Thymus (tissue), 11 donors: ENCODE data around the gene RPL18A. TPM values are rescaled to one million over a fixed set of nuclear protein-coding genes. Genes with fewer than 3 reads are reported as not detected.

ENCODE experiments used
- DNase-seq, 9 donors: peaks; one replicate each; pipeline ENCODE4 v3.0.0-alpha.2; 2013; ENCODE audit warnings: low spot score in 9 of 9, low read depth in 6 of 9, missing footprints in 1 of 9
- H3K27ac ChIP-seq, 2 donors: one replicate each; pipeline ENCODE4 v1.5.1; 2013; ENCODE audit warnings: control low read depth in 1 of 2, low read depth in 1 of 2, low read length in 1 of 2, mild to moderate bottlenecking in 1 of 2, moderate library complexity in 1 of 2
- H3K27me3 ChIP-seq, 2 donors: one replicate each; pipeline ENCODE4 v1.5.1; 2013; ENCODE audit warnings: low read length in 1 of 2; ENCODE audit not compliant: control insufficient read depth in 2 of 2, insufficient read depth in 1 of 2
- H3K36me3 ChIP-seq, 2 donors: one replicate each; pipeline ENCODE4 v1.5.1; 2013; ENCODE audit warnings: low read length in 1 of 2, mild to moderate bottlenecking in 1 of 2, moderate library complexity in 1 of 2; ENCODE audit not compliant: control insufficient read depth in 2 of 2, insufficient read depth in 2 of 2
- H3K4me1 ChIP-seq, 2 donors: one replicate each; pipeline ENCODE4 v1.5.1; 2013; ENCODE audit warnings: low read length in 2 of 2; ENCODE audit not compliant: control insufficient read depth in 2 of 2, insufficient read depth in 2 of 2
- H3K4me3 ChIP-seq, 2 donors: one replicate each; pipeline ENCODE4 v1.5.1; 2013; ENCODE audit warnings: low read length in 2 of 2, control low read depth in 1 of 2, mild to moderate bottlenecking in 1 of 2
- H3K9me3 ChIP-seq, 2 donors: one replicate each; pipeline ENCODE4 v1.5.1; 2013; ENCODE audit warnings: low read length in 1 of 2, mild to moderate bottlenecking in 1 of 2; ENCODE audit not compliant: control insufficient read depth in 2 of 2, insufficient read depth in 1 of 2
- WGBS: extraction: QIAGEN DNeasy Blood & Tissue Kit; methylation state at CpG from one replicate; pipeline ENCODE4 v1.1.7; 2013; 5-methylcytosine and 5-hydroxymethylcytosine counted together
- polyA plus RNA-seq: library from polyadenylated mRNA; stranded (reverse); fragments of 200-250 nt; gene quantifications from one replicate; pipeline ENCODE4 v1.2.3, GENCODE V29; 2013
- total RNA-seq: library from RNA; stranded (reverse); fragments of 120-200 nt; gene quantifications from one replicate; pipeline ENCODE4 v1.2.4, GENCODE V29; 2013
- donor health status: healthy.

Gene RPL18A
- total and polyA plus RNA-seq, 2 donors = 2,271 to 2,901 TPM

DNA sequence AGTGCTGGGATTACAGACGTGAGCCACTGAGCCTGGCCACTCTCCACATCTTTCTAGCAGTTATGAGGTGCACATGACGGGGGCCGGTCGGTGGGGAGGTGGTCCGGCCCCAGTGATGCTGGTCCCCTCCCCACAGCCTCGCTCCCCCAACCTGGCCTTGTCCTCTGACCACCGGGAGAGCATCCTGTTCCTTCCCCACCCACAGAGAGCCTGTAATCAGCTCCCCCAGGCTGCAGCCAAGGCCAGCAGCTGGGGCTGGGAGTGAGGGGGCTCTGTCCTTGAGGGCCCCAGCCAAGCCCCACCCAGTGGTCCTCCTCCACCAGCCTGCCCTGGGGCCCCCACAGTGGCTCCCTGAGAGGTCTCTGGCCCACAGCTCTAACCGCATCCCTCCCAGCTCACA is 35.4 kb upstream of the RPL18A start:
- no peak overlapping the region for H3K27ac ChIP-seq
- H3K36me3 ChIP-seq = peaks cover 2 to 10% of the 10 kb centered on the region in 2 donors
- H3K9me3 ChIP-seq = no peaks in the 10 kb centered on the region
- no peaks in the 10 kb centered on the region for H3K4me1 ChIP-seq
- WGBS = 80% methylated on average over 8 of the region's 8 CpGs
- DNase-seq = no peak
- H3K4me3 ChIP-seq = no peak overlapping the region
- no peaks in the 10 kb centered on the region for H3K27me3 ChIP-seq

- no peak for DNase-seq
- Histone ChIP-seq H3K4me3 (no peak overlapping the region), H3K27ac (no peak overlapping the region), H3K27me3 (no peaks in the 10 kb centered on the region), H3K36me3 (peaks cover 15 to 23% of the 10 kb centered on the region in 2 donors), H3K4me1 (no peaks in the 10 kb centered on the region), H3K9me3 (peaks cover 0 to 6% of the 10 kb centered on the region in 2 donors)
- WGBS = 94% methylated on average over 13 of the region's 13 CpGs
These were observed 33.1 kb upstream of the RPL18A start for GRCh38 chr19:17826508-17827056.

GRCh38 chr19:17829855-17830566 is 29.7 kb upstream of the RPL18A start:
- 91% methylated on average over 29 of the region's 29 CpGs for WGBS
- no peak for DNase-seq
- Histone ChIP-seq H3K27ac (no peak overlapping the region), H3K36me3 (peaks cover 30 to 42% of the 10 kb centered on the region in 2 donors), H3K9me3 (peaks cover 0 to 6% of the 10 kb centered on the region in 2 donors), H3K4me3 (no peak overlapping the region), H3K27me3 (no peaks in the 10 kb centered on the region), H3K4me1 (no peaks in the 10 kb centered on the region)

- WGBS = 92% methylated on average over 50 of the region's 50 CpGs
- DNase-seq = no peak
- no peak overlapping the region for H3K4me3 ChIP-seq
- peaks cover 0 to 6% of the 10 kb centered on the region in 2 donors for H3K9me3 ChIP-seq
- no peak overlapping the region for H3K27ac ChIP-seq
- H3K36me3 ChIP-seq = peaks cover 26 to 49% of the 10 kb centered on the region in 2 donors
- H3K27me3 ChIP-seq = no peaks in the 10 kb centered on the region
- H3K4me1 ChIP-seq = no peaks in the 10 kb centered on the region
These were observed 28.9 kb upstream of the RPL18A start for GRCh38 chr19:17830567-17831418.

- Histone ChIP-seq H3K4me3 (no peak overlapping the region), H3K9me3 (peaks cover 0 to 6% of the 10 kb centered on the region in 2 donors), H3K4me1 (no peaks in the 10 kb centered on the region), H3K27me3 (no peaks in the 10 kb centered on the region), H3K27ac (no peak overlapping the region), H3K36me3 (peaks cover 27 to 54% of the 10 kb centered on the region in 2 donors)
- WGBS = 95% methylated on average over 25 of the region's 25 CpGs
- DNase-seq = no peak
These were observed 28.3 kb upstream of the RPL18A start for GRCh38 chr19:17831419-17831888.

- Histone ChIP-seq H3K4me1 (no peaks in the 10 kb centered on the region), H3K9me3 (peaks cover 0 to 6% of the 10 kb centered on the region in 2 donors), H3K27me3 (no peaks in the 10 kb centered on the region), H3K36me3 (peaks cover 29 to 60% of the 10 kb centered on the region in 2 donors), H3K4me3 (no peak overlapping the region), H3K27ac (no peak overlapping the region)
- no peak for DNase-seq
- WGBS = 97% methylated on average over 17 of the region's 17 CpGs
These were observed 27.1 kb upstream of the RPL18A start for GRCh38 chr19:17832443-17833208.

DNA sequence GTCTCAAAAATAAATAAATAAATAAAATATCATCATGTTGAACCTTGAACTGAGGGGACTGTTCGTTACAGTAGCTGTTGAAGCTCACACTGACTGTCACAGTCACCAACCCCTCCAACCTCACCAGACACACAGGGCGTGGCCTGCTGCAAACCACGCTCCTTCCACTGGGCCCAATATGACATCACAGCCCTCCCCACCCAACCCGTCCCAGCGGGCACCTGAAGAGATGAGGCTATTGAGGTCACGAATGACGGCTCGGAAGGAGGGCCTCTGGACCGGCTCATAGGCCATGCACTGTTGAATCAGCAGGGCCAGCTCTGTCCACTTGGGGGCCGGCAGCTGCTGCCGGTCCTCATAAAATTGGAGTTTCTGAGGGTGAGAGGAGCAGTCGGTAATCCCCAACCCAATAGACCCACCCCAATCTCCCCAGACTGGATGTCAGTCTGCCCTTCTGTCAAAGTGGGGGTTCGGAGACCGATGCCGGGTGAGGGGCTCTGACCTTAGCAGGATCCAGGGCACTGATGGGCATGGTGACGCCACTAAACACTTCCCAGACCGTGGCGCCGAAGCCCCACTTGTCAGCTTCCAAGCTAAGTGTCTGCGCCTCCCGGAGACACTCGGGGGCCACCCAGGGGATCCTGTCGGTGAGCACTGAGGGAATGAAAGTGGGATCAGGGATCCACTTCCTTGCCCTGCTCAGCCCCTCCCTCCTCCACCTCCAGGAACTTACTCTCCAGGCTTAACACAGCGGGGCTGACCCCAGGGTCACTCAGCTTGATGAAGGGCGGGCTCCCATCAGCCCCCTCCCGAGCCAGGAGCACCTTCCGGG is 25.1 kb upstream of the RPL18A start:
- peaks cover 46 to 72% of the 10 kb centered on the region in 2 donors for H3K36me3 ChIP-seq
- WGBS = 97% methylated on average over 27 of the region's 27 CpGs

More for the DNA sequence above, 25.1 kb upstream of the RPL18A start:
- Histone ChIP-seq H3K4me3 (no peak overlapping the region), H3K9me3 (peaks cover 0 to 6% of the 10 kb centered on the region in 2 donors), H3K4me1 (no peaks in the 10 kb centered on the region), H3K27ac (no peak overlapping the region), H3K27me3 (no peaks in the 10 kb centered on the region)
- no peak for DNase-seq
